ENCODE measurements around the gene PRKG2. TPM values are rescaled to one million over a fixed set of nuclear protein-coding genes. Genes with fewer than 3 reads are reported as not detected.
"Not testable (repeated sequence)": the region's sequence is repeated elsewhere in the genome, so short reads cannot be mapped to it uniquely, and the experiment has no call there.

The PRKG2 gene
- total RNA-seq, 1 donor from 2014 or later, result not detected

- DNase-seq (ENCODE audit: low read depth, low spot score), result no peak
These were observed 50.9 kb downstream of the PRKG2 start for GRCh38 chr4:81164126-81164525.

- no peak for DNase-seq (ENCODE audit: low read depth, low spot score)
These were observed 52.1 kb downstream of the PRKG2 start for GRCh38 chr4:81162752-81163458.

GRCh38 chr4:81153714-81154323 is 61.2 kb downstream of the PRKG2 start:
- not testable (repeated sequence) for DNase-seq (ENCODE audit: low read depth, low spot score)

GRCh38 chr4:81152839-81153713 is 61.9 kb downstream of the PRKG2 start:
- no peak for DNase-seq (ENCODE audit: low read depth, low spot score)

GRCh38 chr4:81149976-81150375 is 65.0 kb downstream of the PRKG2 start:
- DNase-seq (ENCODE audit: low read depth, low spot score), result no peak

GRCh38 chr4:81148576-81148975 is 66.4 kb downstream of the PRKG2 start:
- no peak for DNase-seq (ENCODE audit: low read depth, low spot score)

GRCh38 chr4:81146466-81146865 is 68.6 kb downstream of the PRKG2 start:
- no peak for DNase-seq (ENCODE audit: low read depth, low spot score)

- DNase-seq (ENCODE audit: low read depth, low spot score), result no peak
These were observed 71.8 kb downstream of the PRKG2 start for GRCh38 chr4:81143183-81143582.

GRCh38 chr4:81142744-81143143 is 72.3 kb downstream of the PRKG2 start:
- DNase-seq (ENCODE audit: low read depth, low spot score), result no peak

GRCh38 chr4:81137894-81138293 is 77.1 kb downstream of the PRKG2 start:
- DNase-seq (ENCODE audit: low read depth, low spot score), result no peak

- no peak for DNase-seq (ENCODE audit: low read depth, low spot score)
These were observed 77.6 kb downstream of the PRKG2 start for GRCh38 chr4:81137446-81137845.

- no peak for DNase-seq (ENCODE audit: low read depth, low spot score)
These were observed 78.7 kb downstream of the PRKG2 start for GRCh38 chr4:81136161-81136905.

- DNase-seq (ENCODE audit: low read depth, low spot score), result no peak
These were observed 79.5 kb downstream of the PRKG2 start for GRCh38 chr4:81135501-81135900.

GRCh38 chr4:81131563-81131962 is 83.5 kb downstream of the PRKG2 start:
- no peak for DNase-seq (ENCODE audit: low read depth, low spot score)

GRCh38 chr4:81131066-81131465 is 84.0 kb downstream of the PRKG2 start:
- DNase-seq (ENCODE audit: low read depth, low spot score), result no peak

GRCh38 chr4:81130569-81130968 is 84.5 kb downstream of the PRKG2 start:
- no peak for DNase-seq (ENCODE audit: low read depth, low spot score)

GRCh38 chr4:81120055-81120454 is 95.0 kb downstream of the PRKG2 start:
- DNase-seq (ENCODE audit: low read depth, low spot score), result no peak

GRCh38 chr4:81118086-81118485 is 96.9 kb downstream of the PRKG2 start:
- no peak for DNase-seq (ENCODE audit: low read depth, low spot score)

GRCh38 chr4:81116566-81116965 is 98.5 kb downstream of the PRKG2 start:
- DNase-seq (ENCODE audit: low read depth, low spot score), result no peak

- DNase-seq (ENCODE audit: low read depth, low spot score), result no peak
These were observed 102.0 kb downstream of the PRKG2 start for GRCh38 chr4:81113024-81113423.

- no peak for DNase-seq (ENCODE audit: low read depth, low spot score)
These were observed 105.7 kb downstream of the PRKG2 start for GRCh38 chr4:81109356-81109755.

GRCh38 chr4:81106150-81106549 is 108.9 kb downstream of the PRKG2 start:
- no peak for DNase-seq (ENCODE audit: low read depth, low spot score)
